Right lobe of liver (tissue), 4 donors: ENCODE measurements around the gene TP53RK.

Experiments used
- POLR2A ChIP-seq: fragments of 450-650 bp; IDR thresholded peaks from one replicate; pipeline ENCODE4 v1.6.1; 2017; ENCODE audit warnings: antibody characterized with exemption, mild to moderate bottlenecking
- TF ChIP-seq, protein P1 (sequence below), 4 donors: fragments of 200-600 bp in 3 of 4; fragments of 450-650 bp in 1 of 4; IDR thresholded peaks; one replicate each; pipeline versions ENCODE4 v1.5.1 to v1.8.0; 2016 to 2022; ENCODE audit warnings: antibody characterized with exemption in 4 of 4, mild to moderate bottlenecking in 2 of 4
- donor health status: DM: no; HTN: no; CAD: no.
- donor health status: DM: no; HTN: no; CAD: no.
- donor health status: DM: no; HTN: yes; CAD: no.

DNA sequence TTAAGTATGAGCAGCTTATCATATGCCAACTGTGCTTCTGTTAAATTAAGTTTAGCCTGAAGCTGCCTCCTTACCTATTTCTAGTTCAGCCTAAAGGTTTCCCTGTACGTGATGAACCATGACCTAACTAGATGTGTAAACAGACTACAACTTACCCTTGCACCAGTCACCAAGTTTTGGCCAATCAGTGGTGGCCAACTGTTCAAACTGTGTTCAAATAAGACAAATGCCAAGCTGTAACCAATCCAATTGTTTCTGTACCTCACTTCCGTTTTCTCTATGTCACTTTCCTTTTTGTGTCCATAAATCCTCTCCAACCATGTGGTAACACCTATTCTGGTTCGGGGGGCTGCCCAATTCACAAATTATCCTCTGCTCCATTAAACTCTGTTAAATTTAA lies 14.2 kb upstream of the TP53RK start:
- TF ChIP-seq, protein P1, sequence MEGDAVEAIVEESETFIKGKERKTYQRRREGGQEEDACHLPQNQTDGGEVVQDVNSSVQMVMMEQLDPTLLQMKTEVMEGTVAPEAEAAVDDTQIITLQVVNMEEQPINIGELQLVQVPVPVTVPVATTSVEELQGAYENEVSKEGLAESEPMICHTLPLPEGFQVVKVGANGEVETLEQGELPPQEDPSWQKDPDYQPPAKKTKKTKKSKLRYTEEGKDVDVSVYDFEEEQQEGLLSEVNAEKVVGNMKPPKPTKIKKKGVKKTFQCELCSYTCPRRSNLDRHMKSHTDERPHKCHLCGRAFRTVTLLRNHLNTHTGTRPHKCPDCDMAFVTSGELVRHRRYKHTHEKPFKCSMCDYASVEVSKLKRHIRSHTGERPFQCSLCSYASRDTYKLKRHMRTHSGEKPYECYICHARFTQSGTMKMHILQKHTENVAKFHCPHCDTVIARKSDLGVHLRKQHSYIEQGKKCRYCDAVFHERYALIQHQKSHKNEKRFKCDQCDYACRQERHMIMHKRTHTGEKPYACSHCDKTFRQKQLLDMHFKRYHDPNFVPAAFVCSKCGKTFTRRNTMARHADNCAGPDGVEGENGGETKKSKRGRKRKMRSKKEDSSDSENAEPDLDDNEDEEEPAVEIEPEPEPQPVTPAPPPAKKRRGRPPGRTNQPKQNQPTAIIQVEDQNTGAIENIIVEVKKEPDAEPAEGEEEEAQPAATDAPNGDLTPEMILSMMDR (IDR thresholded peaks at IDR 0.05), result no peak
- TF ChIP-seq POLR2A, result peak; percentile 54
